ENCODE measurements around the gene ANKRD42.

ANKRD42 gene

GRCh38 chr11:83158965-83159901, 34.3 kb upstream of the ANKRD42 start:
- Histone ChIP-seq H3K36me3 (ENCODE audit: insufficient read depth, low read length) (peaks cover 16% of the 10 kb centered on the region), H3K4me1 (ENCODE audit: insufficient read depth, low read length) (peaks cover 28% of the 10 kb centered on the region), H3K27me3 (ENCODE audit: control insufficient read depth in 1 of 2, insufficient read depth in 2 of 2, low read length in 2 of 2) (no peaks in the 10 kb centered on the region), H3K9me3 (ENCODE audit: low read length) (no peaks in the 10 kb centered on the region), H3K9ac (ENCODE audit: low read length) (peak overlapping the region; percentile 100), H3K27ac (ENCODE audit: low read depth, low read length) (peak overlapping the region; percentile 81), H3K4me3 (ENCODE audit: low read depth in 1 of 2, low read length in 2 of 2) (peak overlapping the region; percentile 90 to 93)

DNA sequence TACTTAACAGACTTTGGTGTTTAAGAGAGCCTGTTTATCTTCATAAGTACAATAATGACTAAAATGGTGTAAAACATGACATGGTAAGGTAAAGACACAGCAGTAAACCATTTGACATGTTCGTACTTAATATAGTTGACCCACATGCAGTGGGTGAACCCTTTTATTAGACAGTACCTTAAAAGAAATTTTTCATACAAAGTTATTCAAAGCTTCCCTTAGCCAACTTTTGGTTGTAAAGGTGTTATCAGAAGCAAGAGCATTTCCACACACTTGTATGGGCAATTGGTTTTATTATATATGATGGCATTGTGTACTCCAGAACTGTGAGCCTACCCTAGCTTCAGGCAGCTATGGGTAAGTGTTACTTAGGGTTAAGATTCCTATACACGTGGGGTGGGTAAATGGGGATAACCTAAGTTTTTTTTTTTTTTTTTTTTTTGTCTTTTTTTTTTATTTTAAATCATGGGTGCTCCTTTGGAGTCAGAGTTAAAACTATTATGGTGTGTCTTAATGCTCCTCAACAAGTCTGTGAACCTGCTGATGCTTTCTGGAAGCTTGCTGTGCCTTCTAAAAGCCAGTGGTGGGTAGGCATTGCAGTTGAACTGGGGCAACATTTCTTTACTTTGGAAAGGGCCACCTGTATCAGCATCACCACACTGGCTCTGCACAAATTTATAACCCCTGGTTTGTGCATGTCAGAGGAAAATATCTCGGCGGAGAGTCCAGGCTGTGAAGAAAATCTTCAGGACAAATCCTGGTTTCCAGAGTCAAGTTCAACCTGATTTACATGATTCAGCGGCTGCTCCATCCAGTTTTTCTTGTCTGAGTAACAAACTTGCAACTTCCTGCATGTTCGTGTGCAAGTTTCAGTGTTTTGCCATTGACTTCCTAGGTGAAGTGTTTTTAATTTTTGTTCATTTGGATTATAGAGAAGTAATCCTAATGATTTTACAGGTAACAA, 33.3 kb upstream of the ANKRD42 start:
- H3K27me3 ChIP-seq (ENCODE audit: control insufficient read depth in 1 of 2, insufficient read depth in 2 of 2, low read length in 2 of 2): no peaks in the 10 kb centered on the region
- peak overlapping the region; percentile 90 to 93 for H3K4me3 ChIP-seq (ENCODE audit: low read depth in 1 of 2, low read length in 2 of 2)
- no peaks in the 10 kb centered on the region for H3K9me3 ChIP-seq (ENCODE audit: low read length)
- peaks cover 21% of the 10 kb centered on the region for H3K36me3 ChIP-seq (ENCODE audit: insufficient read depth, low read length)
- peak overlapping the region; percentile 100 for H3K9ac ChIP-seq (ENCODE audit: low read length)
- H3K27ac ChIP-seq (ENCODE audit: low read depth, low read length): peak overlapping the region; percentile 30
- peaks cover 28% of the 10 kb centered on the region for H3K4me1 ChIP-seq (ENCODE audit: insufficient read depth, low read length)

DNA sequence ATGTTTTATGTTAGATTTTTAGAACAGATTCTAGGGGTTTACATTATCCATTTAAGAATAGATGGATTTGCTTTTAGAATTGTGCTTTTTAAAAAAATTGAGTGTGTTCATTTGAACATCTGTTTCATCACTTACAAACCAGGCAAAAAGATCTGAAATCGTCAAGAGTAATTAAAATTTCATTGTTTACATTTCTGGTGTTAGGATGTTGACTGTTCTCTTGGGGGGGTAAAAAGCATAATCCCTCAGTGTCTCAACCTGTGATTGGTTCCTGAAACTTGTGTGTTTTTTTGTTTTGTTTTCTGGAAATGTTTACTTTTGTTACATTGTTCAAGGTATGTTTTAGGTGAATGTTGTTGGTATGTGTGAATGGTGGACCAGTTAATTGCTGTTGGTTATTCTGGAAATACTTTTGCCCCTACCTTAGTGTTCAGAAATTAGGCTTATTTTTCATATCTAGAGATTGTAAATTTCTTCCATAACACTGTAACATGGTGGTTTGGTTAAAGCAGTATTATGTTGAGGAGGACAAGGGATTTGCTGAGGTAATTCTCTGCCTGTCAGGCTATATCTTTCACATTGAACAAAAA, 31.8 kb upstream of the ANKRD42 start:
- Histone ChIP-seq H3K27me3 (ENCODE audit: control insufficient read depth in 1 of 2, insufficient read depth in 2 of 2, low read length in 2 of 2) (no peaks in the 10 kb centered on the region), H3K36me3 (ENCODE audit: insufficient read depth, low read length) (peaks cover 33% of the 10 kb centered on the region), H3K4me1 (ENCODE audit: insufficient read depth, low read length) (peaks cover 28% of the 10 kb centered on the region), H3K27ac (ENCODE audit: low read depth, low read length) (no peak overlapping the region), H3K9ac (ENCODE audit: low read length) (no peak overlapping the region), H3K9me3 (ENCODE audit: low read length) (no peaks in the 10 kb centered on the region), H3K4me3 (ENCODE audit: low read depth in 1 of 2, low read length in 2 of 2) (no peak overlapping the region)

DNA sequence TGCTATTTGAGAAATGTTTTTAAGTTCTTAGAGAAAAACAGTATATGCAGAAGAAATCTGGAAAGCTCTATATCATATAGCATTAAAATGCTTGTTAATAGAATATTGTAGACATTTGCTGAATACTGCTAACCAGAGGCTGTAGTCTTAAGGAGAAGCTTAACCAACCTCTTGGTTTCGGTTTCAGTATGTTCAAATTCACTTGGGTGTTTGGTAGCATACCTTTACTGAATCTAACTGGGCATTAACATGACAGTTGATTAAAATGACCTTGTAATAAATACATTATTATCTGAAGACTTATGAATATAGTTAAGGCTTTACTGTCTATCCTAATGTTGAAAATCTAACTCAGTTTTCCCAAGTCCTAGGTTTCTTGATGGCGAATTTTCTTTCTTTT, 31.1 kb upstream of the ANKRD42 start:
- H3K4me3 ChIP-seq (ENCODE audit: low read depth in 1 of 2, low read length in 2 of 2): no peak overlapping the region
- H3K9me3 ChIP-seq (ENCODE audit: low read length): no peaks in the 10 kb centered on the region
- H3K9ac ChIP-seq (ENCODE audit: low read length): no peak overlapping the region
- peaks cover 35% of the 10 kb centered on the region for H3K36me3 ChIP-seq (ENCODE audit: insufficient read depth, low read length)
- no peak overlapping the region for H3K27ac ChIP-seq (ENCODE audit: low read depth, low read length)
- no peaks in the 10 kb centered on the region for H3K27me3 ChIP-seq (ENCODE audit: control insufficient read depth in 1 of 2, insufficient read depth in 2 of 2, low read length in 2 of 2)
- H3K4me1 ChIP-seq (ENCODE audit: insufficient read depth, low read length): peaks cover 28% of the 10 kb centered on the region

DNA sequence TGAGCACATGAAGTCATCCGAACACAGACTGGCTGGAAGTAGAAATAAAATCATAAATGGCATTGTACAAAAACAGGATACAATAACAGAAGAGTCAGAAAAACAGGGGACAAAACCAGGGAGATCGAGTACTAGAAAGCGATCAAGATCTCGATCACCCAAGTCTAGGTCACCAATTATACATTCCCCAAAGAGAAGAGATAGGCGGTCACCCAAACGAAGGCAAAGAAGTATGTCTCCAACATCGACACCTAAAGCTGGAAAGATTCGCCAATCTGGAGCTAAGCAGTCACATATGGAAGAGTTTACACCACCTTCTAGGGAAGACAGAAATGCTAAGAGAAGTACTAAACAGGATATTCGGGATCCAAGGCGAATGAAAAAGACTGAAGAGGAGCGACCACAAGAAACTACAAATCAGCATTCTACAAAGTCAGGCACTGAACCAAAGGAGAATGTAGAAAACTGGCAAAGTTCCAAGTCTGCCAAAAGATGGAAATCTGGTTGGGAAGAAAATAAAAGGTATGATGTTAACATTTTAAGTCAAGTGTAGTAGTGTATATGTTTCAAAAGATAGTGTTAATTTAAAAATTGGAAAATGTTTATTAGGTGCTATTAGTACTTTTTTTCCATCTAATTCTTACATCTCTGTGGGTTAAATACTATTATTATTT, 27.2 kb upstream of the ANKRD42 start:
- peaks cover 37% of the 10 kb centered on the region for H3K4me1 ChIP-seq (ENCODE audit: insufficient read depth, low read length)
- H3K9ac ChIP-seq (ENCODE audit: low read length): no peak overlapping the region
- H3K36me3 ChIP-seq (ENCODE audit: insufficient read depth, low read length): peaks cover 67% of the 10 kb centered on the region
- H3K27ac ChIP-seq (ENCODE audit: low read depth, low read length): no peak overlapping the region
- no peaks in the 10 kb centered on the region for H3K9me3 ChIP-seq (ENCODE audit: low read length)
- H3K27me3 ChIP-seq (ENCODE audit: control insufficient read depth in 1 of 2, insufficient read depth in 2 of 2, low read length in 2 of 2): no peaks in the 10 kb centered on the region
- H3K4me3 ChIP-seq (ENCODE audit: low read depth in 1 of 2, low read length in 2 of 2): no peak overlapping the region

GRCh38 chr11:83168756-83169155, 24.8 kb upstream of the ANKRD42 start:
- H3K9me3 ChIP-seq (ENCODE audit: low read length): no peaks in the 10 kb centered on the region
- no peak overlapping the region for H3K27ac ChIP-seq (ENCODE audit: low read depth, low read length)
- peaks cover 30% of the 10 kb centered on the region for H3K4me1 ChIP-seq (ENCODE audit: insufficient read depth, low read length)
- no peak overlapping the region for H3K9ac ChIP-seq (ENCODE audit: low read length)
- no peak overlapping the region for H3K4me3 ChIP-seq (ENCODE audit: low read depth in 1 of 2, low read length in 2 of 2)
- no peaks in the 10 kb centered on the region for H3K27me3 ChIP-seq (ENCODE audit: control insufficient read depth in 1 of 2, insufficient read depth in 2 of 2, low read length in 2 of 2)
- peaks cover 69% of the 10 kb centered on the region for H3K36me3 ChIP-seq (ENCODE audit: insufficient read depth, low read length)

GRCh38 chr11:83170865-83171264, 22.6 kb upstream of the ANKRD42 start:
- no peaks in the 10 kb centered on the region for H3K9me3 ChIP-seq (ENCODE audit: low read length)
- no peak overlapping the region for H3K27ac ChIP-seq (ENCODE audit: low read depth, low read length)
- H3K36me3 ChIP-seq (ENCODE audit: insufficient read depth, low read length): peaks cover 62% of the 10 kb centered on the region
- H3K4me3 ChIP-seq (ENCODE audit: low read depth in 1 of 2, low read length in 2 of 2): peak overlapping the region in 1 of 2 donors; percentile 33
- H3K9ac ChIP-seq (ENCODE audit: low read length): no peak overlapping the region
- H3K4me1 ChIP-seq (ENCODE audit: insufficient read depth, low read length): peaks cover 44% of the 10 kb centered on the region
- no peaks in the 10 kb centered on the region for H3K27me3 ChIP-seq (ENCODE audit: control insufficient read depth in 1 of 2, insufficient read depth in 2 of 2, low read length in 2 of 2)

- Histone ChIP-seq H3K27ac (ENCODE audit: low read depth, low read length) (no peak overlapping the region), H3K9ac (ENCODE audit: low read length) (no peak overlapping the region), H3K27me3 (ENCODE audit: control insufficient read depth in 1 of 2, insufficient read depth in 2 of 2, low read length in 2 of 2) (no peaks in the 10 kb centered on the region), H3K4me3 (ENCODE audit: low read depth in 1 of 2, low read length in 2 of 2) (no peak overlapping the region), H3K9me3 (ENCODE audit: low read length) (no peaks in the 10 kb centered on the region), H3K4me1 (ENCODE audit: insufficient read depth, low read length) (peaks cover 46% of the 10 kb centered on the region), H3K36me3 (ENCODE audit: insufficient read depth, low read length) (peaks cover 58% of the 10 kb centered on the region)
Measured at GRCh38 chr11:83172551-83172950, 21.0 kb upstream of the ANKRD42 start.

- peaks cover 46% of the 10 kb centered on the region for H3K4me1 ChIP-seq (ENCODE audit: insufficient read depth, low read length)
- no peaks in the 10 kb centered on the region for H3K27me3 ChIP-seq (ENCODE audit: control insufficient read depth in 1 of 2, insufficient read depth in 2 of 2, low read length in 2 of 2)
- no peak overlapping the region for H3K9ac ChIP-seq (ENCODE audit: low read length)
- no peak overlapping the region for H3K4me3 ChIP-seq (ENCODE audit: low read depth in 1 of 2, low read length in 2 of 2)
- no peaks in the 10 kb centered on the region for H3K9me3 ChIP-seq (ENCODE audit: low read length)
- no peak overlapping the region for H3K27ac ChIP-seq (ENCODE audit: low read depth, low read length)
- H3K36me3 ChIP-seq (ENCODE audit: insufficient read depth, low read length): peaks cover 53% of the 10 kb centered on the region
Measured at GRCh38 chr11:83174008-83174407, 19.5 kb upstream of the ANKRD42 start.

GRCh38 chr11:83175815-83176214, 17.7 kb upstream of the ANKRD42 start:
- H3K4me1 ChIP-seq (ENCODE audit: insufficient read depth, low read length): peaks cover 31% of the 10 kb centered on the region
- no peaks in the 10 kb centered on the region for H3K27me3 ChIP-seq (ENCODE audit: control insufficient read depth in 1 of 2, insufficient read depth in 2 of 2, low read length in 2 of 2)

More at GRCh38 chr11:83175815-83176214, 17.7 kb upstream of the ANKRD42 start:
- H3K27ac ChIP-seq (ENCODE audit: low read depth, low read length): no peak overlapping the region
- no peaks in the 10 kb centered on the region for H3K9me3 ChIP-seq (ENCODE audit: low read length)
- no peak overlapping the region for H3K9ac ChIP-seq (ENCODE audit: low read length)
- peaks cover 52% of the 10 kb centered on the region for H3K36me3 ChIP-seq (ENCODE audit: insufficient read depth, low read length)
- H3K4me3 ChIP-seq (ENCODE audit: low read depth in 1 of 2, low read length in 2 of 2): no peak overlapping the region
